ACC112 (cell line): ENCODE measurements around the gene CRADD.
A peak's percentile ranks its signal among the peaks of the same experiment; 100 is the strongest.

Source experiments
- H2AFZ ChIP-seq: fragments of 200-600 bp; sonication (generic); one replicate; pipeline ENCODE4 v1.6.0; 2017; ENCODE audit warnings: antibody characterized with exemption, low read length; ENCODE audit not compliant: unreplicated experiment
- H3K27ac ChIP-seq: fragments of 200-600 bp; sonication (generic); 2 replicates; pipeline ENCODE4 v1.5.1; 2014; ENCODE audit warnings: low read depth, mild to moderate bottlenecking, antibody characterized with exemption, low read length, moderate library complexity
- H3K27me3 ChIP-seq: fragments of 200-600 bp; sonication (generic); 2 replicates; pipeline ENCODE4 v1.6.1; 2014; ENCODE audit warnings: mild to moderate bottlenecking, antibody characterized with exemption, low read length, moderate library complexity, mixed read lengths; ENCODE audit not compliant: insufficient read depth
- H3K36me3 ChIP-seq: fragments of 200-600 bp; sonication (generic); 2 replicates; pipeline ENCODE4 v1.6.1; 2016; ENCODE audit warnings: mild to moderate bottlenecking, antibody characterized with exemption, low read length, moderate library complexity, mixed read lengths; ENCODE audit not compliant: insufficient read depth
- H3K4me1 ChIP-seq: fragments of 200-600 bp; sonication (generic); one replicate; pipeline ENCODE4 v1.6.1; 2016; ENCODE audit warnings: low read length, mixed read lengths; ENCODE audit not compliant: insufficient read depth, unreplicated experiment, control insufficient read depth
- H3K4me3 ChIP-seq: fragments of 200-600 bp; sonication (generic); 2 replicates; pipeline ENCODE4 v1.5.1; 2014; ENCODE audit warnings: mild to moderate bottlenecking, low read depth, low read length
- H3K79me2 ChIP-seq: fragments of 200-600 bp; sonication (generic); one replicate; pipeline ENCODE4 v1.6.0; 2016; ENCODE audit warnings: low read length; ENCODE audit not compliant: control insufficient read depth, unreplicated experiment, insufficient read depth

The CRADD gene

DNA sequence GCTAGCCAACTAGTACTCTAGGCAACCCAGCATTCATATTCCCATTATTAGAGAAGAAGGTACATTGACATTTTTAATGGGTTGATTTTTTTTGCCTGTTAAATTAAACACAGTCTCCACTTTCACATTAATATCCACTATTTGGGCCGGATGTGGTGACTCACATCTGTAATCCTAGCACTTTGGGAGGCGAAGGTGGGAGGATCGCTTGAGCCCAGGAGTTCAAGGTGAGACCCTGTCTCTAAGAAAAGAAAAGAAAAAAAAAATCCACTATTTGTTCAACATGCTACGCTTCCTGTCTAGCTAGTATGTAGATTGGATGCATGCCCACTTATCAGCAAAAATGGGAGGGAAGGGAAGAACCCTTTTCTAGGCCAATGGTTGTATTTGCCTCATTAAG, 7.1 kb upstream of the CRADD start:
- no peak overlapping the region for H3K27ac ChIP-seq

DNA sequence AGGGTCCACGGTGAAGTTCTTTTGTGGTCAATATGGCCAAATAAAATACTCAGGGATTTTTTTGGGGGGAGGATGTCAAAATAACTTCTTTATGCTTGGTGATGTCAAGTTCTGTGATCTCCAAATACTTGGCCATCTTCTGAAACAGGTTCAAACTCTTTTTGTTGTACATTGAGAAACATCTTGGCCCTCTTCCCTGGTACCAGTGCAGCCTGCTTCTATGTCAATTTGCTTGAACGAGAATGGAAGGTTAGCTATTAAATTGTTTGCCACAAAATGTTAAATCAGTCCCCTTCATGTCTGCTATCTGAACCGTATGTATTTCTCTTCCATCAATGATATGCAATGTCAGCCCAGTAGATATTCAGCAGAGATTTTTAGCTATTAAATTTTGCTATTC, 6.1 kb upstream of the CRADD start:
- H3K4me3 ChIP-seq = no peak overlapping the region

More for the DNA sequence above, 7.1 kb upstream of the CRADD start:
- no peaks in the 10 kb centered on the region for H3K36me3 ChIP-seq
- H2AFZ ChIP-seq = no peak overlapping the region
- no peaks in the 10 kb centered on the region for H3K4me1 ChIP-seq
- no peaks in the 10 kb centered on the region for H3K79me2 ChIP-seq
- no peak overlapping the region for H3K4me3 ChIP-seq
- no peaks in the 10 kb centered on the region for H3K27me3 ChIP-seq

DNA sequence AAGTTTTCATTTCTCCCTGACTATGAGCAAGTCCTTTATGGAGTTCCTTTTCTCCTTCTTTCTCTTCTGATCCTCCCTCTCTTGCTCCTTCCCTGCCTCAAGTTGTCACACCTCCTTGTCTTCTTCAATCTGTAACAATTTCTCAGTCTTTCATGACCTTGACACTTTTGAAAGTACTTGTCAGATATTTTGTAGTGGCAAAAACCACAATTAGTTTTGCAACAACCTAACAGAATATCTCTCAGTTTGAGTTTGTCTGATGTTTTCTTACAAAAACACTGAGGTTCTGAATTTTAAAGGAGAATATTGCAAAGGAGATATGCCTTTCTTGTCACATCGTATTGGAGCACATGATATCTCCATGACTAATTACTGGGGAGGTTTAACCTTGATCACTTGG, 4.1 kb upstream of the CRADD start:
- no peak overlapping the region for H2AFZ ChIP-seq
- no peak overlapping the region for H3K27ac ChIP-seq
- H3K4me1 ChIP-seq = peaks cover 2% of the 10 kb centered on the region
- H3K27me3 ChIP-seq = no peaks in the 10 kb centered on the region
- no peak overlapping the region for H3K4me3 ChIP-seq
- no peaks in the 10 kb centered on the region for H3K36me3 ChIP-seq
- no peaks in the 10 kb centered on the region for H3K79me2 ChIP-seq

More for the DNA sequence above, 6.1 kb upstream of the CRADD start:
- Histone ChIP-seq H3K4me1 (no peaks in the 10 kb centered on the region), H3K36me3 (no peaks in the 10 kb centered on the region), H3K27ac (no peak overlapping the region), H3K79me2 (no peaks in the 10 kb centered on the region), H2AFZ (no peak overlapping the region), H3K27me3 (no peaks in the 10 kb centered on the region)

DNA sequence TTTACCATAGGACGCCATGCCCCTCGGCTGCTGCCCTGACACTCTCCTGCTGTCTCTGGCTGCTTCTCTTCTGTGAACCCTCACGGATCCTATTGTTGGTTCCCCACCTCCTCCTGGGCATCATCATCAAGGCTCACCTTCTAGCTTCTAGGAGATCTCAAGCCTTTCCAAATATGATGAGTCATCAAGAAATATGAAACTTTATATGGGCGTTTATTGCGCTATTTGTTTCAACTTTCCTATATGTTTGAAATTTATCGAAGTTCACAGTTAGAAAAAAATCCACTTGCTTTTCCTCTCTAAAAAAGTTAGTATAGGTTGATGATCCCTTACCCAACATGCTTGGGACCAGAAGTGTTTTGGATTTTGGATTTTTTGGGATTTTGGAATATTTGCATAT, 2.8 kb upstream of the CRADD start:
- no peaks in the 10 kb centered on the region for H3K79me2 ChIP-seq
- no peak overlapping the region for H3K4me3 ChIP-seq
- H3K27me3 ChIP-seq = no peaks in the 10 kb centered on the region
- no peaks in the 10 kb centered on the region for H3K36me3 ChIP-seq
- peaks cover 5% of the 10 kb centered on the region for H3K4me1 ChIP-seq
- no peak overlapping the region for H2AFZ ChIP-seq
- H3K27ac ChIP-seq = no peak overlapping the region

DNA sequence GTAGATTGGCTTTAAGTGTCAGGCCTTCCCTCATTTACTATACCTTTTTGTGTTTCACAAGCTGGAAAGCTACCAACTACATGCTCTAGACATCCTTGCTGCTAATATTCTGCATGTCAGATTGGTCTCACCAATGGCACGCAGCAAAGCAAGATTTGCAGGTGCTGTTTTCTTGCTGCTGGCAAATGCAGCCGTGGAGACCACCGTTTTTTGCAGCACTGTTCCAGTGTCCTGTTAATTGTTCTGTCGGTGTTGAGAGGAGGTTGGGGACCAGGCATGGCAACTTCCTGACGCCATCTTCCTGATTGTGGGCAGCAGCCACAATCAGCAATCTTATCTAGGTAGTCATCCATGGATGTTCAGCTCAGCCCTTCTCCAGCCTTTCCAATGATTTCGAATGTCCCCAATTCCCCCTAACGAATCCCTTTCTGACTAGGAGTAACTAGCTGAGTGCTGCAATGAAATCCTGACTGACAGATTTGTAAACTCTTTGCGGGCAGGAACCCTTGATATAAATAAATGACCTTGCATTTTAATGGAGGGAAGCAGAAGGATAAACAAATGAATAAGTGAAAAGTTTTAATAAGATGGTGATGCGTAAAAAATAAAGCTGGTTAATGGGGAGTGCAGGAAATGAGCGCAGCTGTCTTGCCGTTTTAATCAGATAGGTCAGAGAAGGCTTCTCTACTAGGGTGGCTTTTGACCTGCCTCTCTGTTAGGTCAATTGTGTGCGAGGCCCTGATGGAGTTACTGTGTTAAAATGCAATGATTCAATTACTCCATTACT, 574 bp upstream of the CRADD start:
- H3K4me1 ChIP-seq = peaks cover 5% of the 10 kb centered on the region
- H3K27me3 ChIP-seq = no peaks in the 10 kb centered on the region
- peak overlapping the region; percentile 100 for H2AFZ ChIP-seq
- H3K36me3 ChIP-seq = no peaks in the 10 kb centered on the region
- H3K4me3 ChIP-seq = peak overlapping the region; percentile 86
- no peaks in the 10 kb centered on the region for H3K79me2 ChIP-seq
- peak overlapping the region; percentile 88 for H3K27ac ChIP-seq

DNA sequence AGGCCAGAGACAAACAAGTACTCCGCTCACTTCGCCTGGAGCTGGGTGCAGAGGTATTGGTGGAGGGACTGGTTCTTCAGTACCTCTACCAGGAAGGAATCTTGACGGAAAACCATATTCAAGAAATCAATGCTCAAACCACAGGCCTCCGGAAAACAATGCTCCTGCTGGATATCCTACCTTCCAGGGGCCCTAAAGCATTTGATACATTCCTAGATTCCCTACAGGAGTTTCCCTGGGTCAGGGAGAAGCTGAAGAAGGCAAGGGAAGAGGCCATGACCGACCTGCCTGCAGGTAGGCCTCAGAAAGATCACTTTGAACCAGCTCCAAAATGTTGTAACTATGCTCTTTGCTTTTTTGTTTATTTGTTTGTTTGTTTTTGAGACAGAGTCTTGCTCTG, 1.6 kb downstream of the CRADD start:
- Histone ChIP-seq H3K79me2 (no peaks in the 10 kb centered on the region), H3K4me3 (no peak overlapping the region), H3K36me3 (no peaks in the 10 kb centered on the region), H3K4me1 (peaks cover 5% of the 10 kb centered on the region), H3K27ac (no peak overlapping the region), H2AFZ (no peak overlapping the region), H3K27me3 (no peaks in the 10 kb centered on the region)

DNA sequence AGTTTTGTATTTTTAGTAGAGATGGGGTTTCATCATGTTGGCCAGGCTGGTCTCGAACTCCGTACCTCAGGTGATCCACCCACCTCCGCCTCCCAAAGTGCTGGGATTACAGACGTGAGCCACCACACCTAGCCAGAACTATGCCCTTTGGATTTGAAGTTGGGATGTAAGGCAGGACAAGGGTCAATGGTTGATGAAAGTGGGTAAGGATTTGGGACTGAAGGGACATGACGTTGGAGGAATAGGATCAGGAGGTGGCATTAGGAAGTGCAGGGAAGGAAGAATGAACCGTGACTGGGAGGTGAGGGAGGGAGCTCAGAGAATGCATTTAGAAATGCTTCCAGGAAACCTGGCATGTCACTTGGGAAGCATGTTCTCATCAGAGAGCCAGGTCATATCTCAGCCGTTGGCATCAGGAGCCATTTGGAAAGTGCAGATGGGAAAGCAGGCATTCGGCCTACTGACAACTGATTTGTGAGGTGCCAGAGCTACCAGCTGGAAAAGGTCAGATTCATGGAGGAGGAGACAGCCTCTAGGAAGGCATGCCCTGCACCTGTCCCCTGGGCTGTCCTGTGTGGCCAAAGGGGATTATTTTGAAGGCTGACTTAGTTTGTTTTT, 2.2 kb downstream of the CRADD start:
- Histone ChIP-seq H3K79me2 (no peaks in the 10 kb centered on the region), H3K4me3 (no peak overlapping the region), H3K27me3 (no peaks in the 10 kb centered on the region), H3K4me1 (peaks cover 5% of the 10 kb centered on the region), H3K27ac (no peak overlapping the region), H2AFZ (no peak overlapping the region), H3K36me3 (no peaks in the 10 kb centered on the region)

DNA sequence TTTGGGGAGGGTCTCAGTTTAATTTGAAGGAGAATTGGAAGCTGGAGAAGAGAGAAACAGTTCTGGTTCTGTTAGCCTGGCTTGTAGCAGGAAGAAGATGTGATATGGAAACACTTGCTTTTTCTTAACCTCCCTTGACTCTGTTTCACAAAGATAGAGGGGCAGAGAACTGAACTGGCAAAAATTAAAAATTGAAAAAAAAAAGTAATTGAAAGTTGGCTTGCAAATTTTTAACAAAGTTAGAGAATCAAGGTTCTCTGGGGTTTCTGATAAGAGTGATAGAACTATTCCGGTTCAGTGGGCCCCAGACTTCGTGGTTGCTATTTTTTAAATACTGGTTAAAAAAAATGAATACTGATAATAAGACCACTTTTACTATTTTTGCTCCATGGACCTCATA, 2.8 kb downstream of the CRADD start:
- Histone ChIP-seq H3K4me3 (no peak overlapping the region), H3K27me3 (no peaks in the 10 kb centered on the region), H3K79me2 (no peaks in the 10 kb centered on the region), H3K4me1 (peaks cover 5% of the 10 kb centered on the region), H3K27ac (no peak overlapping the region), H2AFZ (no peak overlapping the region), H3K36me3 (no peaks in the 10 kb centered on the region)

DNA sequence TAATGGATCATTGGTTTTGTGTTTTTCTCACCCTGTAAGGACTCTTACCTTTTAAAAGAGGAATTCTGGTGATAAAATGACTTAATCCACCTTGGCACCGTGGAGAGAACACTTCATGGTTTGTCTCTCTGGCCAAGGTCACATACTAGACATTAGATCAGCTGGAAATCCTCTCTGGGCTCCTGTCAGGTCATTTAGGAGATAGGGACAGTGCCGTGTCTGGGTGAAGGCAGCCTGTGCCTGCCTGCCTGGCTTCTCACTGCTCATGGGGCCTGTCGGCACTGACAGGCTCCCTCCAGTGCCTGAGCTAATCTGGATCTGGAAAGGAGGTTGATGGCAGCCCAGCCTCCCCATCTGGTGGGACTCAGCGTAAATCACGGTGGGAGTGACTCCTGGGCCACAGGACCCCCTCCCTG, 5.7 kb downstream of the CRADD start:
- H3K27me3 ChIP-seq = no peaks in the 10 kb centered on the region
- no peak overlapping the region for H3K4me3 ChIP-seq
- peaks cover 5% of the 10 kb centered on the region for H3K4me1 ChIP-seq
- no peak overlapping the region for H3K27ac ChIP-seq
- H3K36me3 ChIP-seq = no peaks in the 10 kb centered on the region
- H3K79me2 ChIP-seq = no peaks in the 10 kb centered on the region
- no peak overlapping the region for H2AFZ ChIP-seq

DNA sequence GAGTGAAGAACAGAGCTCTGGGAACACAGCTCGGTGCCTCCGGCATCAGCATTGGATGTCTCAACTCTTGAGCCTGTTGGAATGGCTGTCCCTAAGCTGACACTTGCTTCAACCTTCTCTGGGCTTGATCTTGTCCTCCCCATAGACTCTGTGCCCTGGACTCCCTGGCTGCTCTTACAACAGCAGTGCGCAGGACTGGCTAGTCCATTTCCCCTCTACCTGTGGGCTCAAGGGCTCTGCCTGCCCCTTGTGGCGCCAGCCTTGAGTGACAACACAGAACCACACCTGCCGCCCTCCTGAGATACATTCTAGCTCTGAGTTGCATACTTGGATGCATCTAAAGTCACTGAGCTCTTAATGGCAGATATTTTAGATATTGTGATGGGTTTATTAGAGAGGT, 6.2 kb downstream of the CRADD start:
- no peak overlapping the region for H3K27ac ChIP-seq
- no peaks in the 10 kb centered on the region for H3K36me3 ChIP-seq
- no peaks in the 10 kb centered on the region for H3K4me1 ChIP-seq
- H2AFZ ChIP-seq = no peak overlapping the region
- H3K4me3 ChIP-seq = no peak overlapping the region
- H3K79me2 ChIP-seq = no peaks in the 10 kb centered on the region
- no peaks in the 10 kb centered on the region for H3K27me3 ChIP-seq

DNA sequence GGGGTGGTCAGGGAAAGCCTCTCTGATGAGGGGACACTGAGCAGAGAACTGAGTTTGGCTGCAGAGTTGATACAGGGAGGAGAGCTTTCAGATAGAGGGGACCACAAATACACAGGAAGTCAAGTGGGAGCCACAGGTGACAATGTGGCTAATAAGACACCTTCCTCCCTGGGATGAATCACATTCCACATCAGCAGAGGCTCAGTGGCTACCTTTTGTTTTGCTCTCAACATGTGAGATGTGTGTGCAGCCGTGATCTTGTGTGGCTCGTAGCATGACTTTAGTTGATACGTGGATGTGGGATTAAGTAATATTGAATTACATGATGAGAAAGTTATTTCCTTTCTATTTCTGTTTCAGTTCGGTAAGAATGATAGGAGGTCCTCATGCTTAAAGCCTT, 7.5 kb downstream of the CRADD start:
- H3K4me3 ChIP-seq = 0 out of 2 replicates have a peak overlapping the region, but pooled peaks have one; percentile 20
- H3K36me3 ChIP-seq = no peaks in the 10 kb centered on the region
- no peaks in the 10 kb centered on the region for H3K4me1 ChIP-seq
- H3K79me2 ChIP-seq = no peaks in the 10 kb centered on the region
- no peak overlapping the region for H2AFZ ChIP-seq
- H3K27ac ChIP-seq = no peak overlapping the region
- no peaks in the 10 kb centered on the region for H3K27me3 ChIP-seq
